CD4-positive, alpha-beta T cell treated with Interleukin-6 for 4 hours (primary cell): ENCODE measurements around the gene TSPO.

Experiments used
- DNase-seq: peaks from one replicate; pipeline ENCODE4 v3.0.0-alpha.2; 2020; ENCODE audit warnings: mixed read lengths

Gene TSPO

DNA sequence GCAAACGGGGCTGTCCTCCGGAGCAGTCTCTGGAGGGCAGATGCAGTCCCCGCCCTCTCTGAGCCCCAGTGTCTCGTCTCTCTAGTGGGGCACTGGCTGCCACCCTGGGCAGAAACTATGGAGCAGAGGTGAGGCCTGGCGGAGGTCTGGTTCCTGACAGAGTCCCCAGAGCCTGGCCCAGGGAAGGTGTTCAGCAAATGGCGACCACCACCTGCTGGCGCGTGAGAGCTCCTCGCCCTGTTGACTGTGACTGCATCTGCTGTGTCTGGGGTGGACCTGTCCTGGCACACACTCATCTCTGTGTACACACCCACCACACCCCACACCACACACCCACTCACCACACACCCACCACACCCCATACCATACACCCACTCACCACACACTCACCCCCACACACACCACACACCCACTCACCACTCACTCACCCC is 53.9 kb downstream of the TSPO start:
- DNase-seq = no peak

DNA sequence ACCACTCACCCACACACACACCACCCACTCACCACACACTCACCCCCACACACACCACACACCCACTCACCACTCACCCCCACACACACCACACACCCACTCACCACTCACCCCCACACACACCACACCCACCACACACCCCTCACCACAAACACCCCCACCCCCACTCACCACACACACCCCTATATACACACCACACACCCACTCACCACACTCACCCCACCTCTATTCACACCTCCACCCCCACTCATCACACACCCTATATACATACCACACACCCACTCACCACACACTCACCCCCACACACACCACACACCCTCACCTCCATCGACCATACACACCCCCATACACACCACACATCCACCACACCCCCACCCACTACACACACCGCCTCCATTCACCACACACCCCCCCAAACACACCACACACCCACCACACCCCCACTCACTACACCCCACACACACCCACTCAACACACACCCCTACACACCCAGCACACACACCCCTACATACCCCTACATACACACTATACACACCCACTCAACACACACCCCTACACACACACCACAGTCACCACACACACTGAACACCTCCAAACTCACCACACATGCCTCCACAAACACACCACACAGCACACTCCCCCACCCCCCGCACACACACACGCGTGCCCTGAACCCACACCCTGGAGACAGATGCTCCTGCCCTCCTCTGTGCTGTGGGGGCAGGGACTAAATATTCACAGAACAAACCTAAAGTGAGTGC is 54.6 kb downstream of the TSPO start:
- no peak for DNase-seq

DNA sequence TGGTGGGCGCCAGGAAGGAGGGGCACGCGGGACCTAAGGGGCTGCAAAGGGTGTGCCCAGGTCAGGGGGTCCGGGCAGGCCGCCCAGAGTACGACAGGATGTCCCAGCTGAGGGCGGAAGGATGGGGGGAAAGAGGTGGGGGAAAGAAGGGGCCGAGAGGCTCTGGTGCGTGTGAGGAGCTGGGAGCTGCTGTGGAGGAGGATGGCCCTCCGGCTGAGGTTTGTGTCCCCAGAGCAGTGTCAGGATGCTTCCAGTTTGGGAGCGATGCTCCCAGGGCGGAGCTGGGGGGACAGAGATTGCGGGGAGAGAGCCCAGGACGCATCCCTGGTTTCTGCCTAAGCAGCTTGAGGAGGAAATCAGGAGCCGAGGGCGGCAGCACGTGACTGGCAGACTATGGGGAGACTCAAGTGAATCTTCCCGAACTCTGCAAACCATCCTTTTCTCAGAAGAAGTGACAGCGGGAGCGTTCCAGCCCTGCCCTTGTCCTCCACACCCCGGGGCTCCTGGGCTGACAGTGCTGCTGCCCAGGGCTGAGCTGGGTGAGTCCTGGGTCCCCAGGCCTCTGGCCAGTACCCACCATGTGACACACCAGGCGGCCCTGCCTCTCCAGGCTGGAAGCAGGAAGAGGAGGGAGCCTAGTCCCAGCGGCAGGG is 55.3 kb downstream of the TSPO start:
- no peak for DNase-seq

- no peak for DNase-seq
Observed at GRCh38 chr22:43207386-43207785, 56.0 kb downstream of the TSPO start.

GRCh38 chr22:43207849-43208702 is 56.7 kb downstream of the TSPO start:
- no peak for DNase-seq

- DNase-seq = no peak
Observed at GRCh38 chr22:43208703-43209522, 57.6 kb downstream of the TSPO start.

- no peak for DNase-seq
Observed at GRCh38 chr22:43209523-43209890, 58.1 kb downstream of the TSPO start.

GRCh38 chr22:43209971-43210370 is 58.6 kb downstream of the TSPO start:
- DNase-seq = no peak

DNA sequence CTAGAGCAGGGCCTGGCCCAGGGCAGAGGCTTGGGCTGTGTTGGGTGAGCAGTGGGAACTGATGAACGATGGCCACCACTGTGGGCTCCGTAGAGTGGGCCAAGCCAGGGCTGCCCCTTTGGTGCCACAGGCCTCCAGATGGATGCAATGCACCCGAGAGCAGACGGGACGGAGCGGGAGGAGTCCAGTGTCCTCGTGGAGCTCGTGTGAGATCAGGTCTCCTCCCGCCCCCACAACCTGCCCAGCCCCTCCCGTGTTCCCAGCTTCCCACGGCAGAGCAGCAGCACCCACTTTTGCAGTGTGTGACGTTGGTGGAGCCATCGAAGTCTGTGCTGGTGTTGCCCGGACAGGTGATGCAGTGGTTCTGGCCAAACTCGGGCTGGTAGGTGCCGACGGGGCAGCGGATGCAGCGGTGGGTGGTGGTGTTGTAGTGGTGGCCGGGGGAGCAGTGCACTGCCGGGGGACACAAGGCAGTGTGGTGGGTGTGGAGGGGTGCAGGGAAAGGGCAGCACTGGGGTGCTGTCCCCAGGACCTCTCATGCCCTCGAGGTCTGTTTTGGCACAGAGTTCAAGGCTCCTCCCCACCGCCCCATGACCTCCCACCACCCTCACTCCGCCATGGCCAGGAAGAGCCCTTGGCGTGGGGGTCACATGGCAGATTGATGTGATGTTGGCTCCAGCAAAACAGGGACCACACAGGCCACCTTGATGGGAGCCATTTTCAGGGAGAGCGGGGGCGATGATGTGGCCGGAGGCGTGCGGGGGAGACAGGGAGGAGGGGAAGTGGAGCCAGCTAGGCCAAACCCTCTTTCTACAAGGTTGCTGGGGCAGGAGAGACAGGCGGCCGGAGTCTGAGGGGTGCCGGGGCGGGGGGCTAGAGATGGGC is 59.5 kb downstream of the TSPO start:
- no peak for DNase-seq

DNA sequence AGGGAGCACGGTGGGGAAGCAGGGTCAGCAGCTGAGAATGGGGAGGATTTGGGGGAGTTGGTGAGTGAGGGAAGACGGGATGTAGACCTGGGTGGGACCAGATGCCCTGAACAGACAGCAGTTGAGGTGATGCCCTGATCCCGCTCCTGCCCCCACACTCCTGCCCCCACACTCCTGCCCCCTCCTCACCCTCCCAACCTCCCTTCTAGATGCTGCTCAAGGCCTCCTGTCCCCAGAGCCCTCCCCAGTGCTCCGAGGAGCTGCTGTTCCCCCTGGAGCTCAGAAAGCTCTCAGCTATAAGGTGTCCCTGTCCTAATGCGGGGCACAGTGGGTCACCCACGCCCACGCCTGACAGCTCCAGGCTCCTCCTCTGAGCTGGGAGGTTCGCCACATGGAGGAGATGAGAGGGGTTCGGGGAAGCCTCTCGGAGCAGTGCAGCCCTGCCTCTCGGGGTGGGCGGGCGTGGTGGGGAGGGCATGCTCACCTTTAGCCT is 60.6 kb downstream of the TSPO start:
- DNase-seq = no peak

- DNase-seq = no peak
Observed at GRCh38 chr22:43212434-43212952, 61.1 kb downstream of the TSPO start.
